ENCODE measurements around the gene ESPN.
"Not testable (repeated sequence)": the region's sequence is repeated elsewhere in the genome, so short reads cannot be mapped to it uniquely, and the experiment has no call there.

ESPN gene

DNA sequence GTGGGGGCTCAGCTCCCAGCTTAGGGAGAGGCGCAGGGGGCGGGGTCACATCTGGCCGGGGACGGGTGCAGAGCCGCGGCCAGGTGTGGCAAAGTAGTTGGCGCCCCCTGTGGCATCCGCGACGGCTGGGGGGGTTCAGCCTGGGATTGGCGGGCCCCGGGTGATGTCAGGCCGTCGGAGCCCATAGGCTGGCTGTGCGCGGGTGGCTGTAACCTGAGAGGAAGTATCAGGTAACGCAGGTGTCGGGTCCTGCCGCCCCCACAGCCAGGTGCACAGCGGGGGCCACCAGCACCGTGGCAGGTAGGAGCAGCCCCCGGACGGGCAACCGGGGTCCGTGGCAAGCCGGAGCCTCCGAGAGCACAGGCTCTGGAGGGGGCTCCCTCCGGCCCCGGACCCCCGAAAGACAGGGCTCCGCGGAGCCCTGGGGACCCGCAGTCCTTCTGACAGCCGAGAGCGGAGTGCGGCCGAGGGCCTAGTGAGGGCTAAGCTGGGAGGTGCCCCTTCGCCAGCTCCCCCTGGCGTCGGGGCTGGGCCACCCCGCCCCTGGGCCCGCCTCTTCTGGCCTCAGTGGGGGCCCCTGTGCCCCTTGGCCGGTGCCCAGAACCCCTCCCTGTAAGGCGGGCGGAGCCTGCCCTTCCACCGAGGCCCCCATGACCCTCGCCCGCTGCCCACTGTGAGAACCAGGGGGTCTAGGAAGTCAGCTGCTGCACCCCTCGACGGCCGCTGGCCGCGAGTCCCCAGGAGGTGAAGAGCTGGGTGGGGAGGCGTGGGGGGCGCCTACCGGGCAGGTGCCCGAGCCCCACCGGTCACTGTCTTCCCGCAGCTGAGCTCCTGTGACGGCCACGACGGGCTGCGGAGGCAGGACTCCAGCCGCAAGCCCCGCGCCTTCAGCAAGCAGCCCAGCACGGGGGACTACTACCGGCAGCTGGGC, 23.5 kb downstream of the ESPN start:
- DNase-seq (ENCODE audit: low read depth), result no peak

DNA sequence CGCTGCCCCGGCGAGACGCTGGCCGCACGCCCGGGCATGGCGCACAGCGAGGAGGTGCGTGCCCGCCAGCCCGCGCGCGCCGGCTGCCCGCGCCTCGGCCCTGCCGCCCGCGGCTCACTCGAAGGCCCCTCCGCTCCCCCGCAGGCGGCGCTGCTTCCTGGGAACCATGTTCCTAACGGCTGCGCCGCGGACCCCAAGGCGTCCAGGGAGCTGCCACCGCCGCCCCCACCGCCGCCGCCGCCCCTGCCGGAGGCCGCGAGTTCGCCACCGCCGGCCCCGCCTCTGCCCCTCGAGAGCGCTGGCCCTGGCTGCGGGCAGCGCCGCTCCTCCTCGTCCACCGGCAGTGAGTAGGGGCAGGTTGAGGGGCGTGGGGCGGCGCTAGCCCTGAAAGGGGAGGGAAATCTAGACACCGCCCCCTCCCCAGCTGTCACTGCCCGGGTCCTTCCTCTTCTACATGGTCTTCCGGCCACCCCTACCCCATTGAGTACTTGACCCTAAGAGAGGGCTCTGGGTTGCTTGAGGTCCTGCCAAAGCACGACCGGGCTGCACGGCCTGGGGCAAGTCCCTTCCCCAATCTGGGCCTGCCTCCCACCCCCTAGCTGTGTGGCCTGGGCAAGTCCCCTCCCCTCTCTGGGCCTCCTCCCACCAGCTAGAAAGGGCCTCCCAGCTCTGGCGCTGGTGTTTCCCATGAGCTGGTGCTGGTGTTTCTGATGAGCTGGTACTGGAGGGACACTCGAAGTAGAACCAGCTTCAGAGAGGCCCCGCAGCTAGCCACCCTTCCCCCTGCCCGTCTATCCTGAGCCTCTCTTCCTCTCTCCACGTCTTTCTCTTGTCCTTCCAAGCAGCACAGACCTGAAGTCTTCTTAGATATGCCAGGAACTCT, 24.4 kb downstream of the ESPN start:
- no peak for DNase-seq (ENCODE audit: low read depth)

DNA sequence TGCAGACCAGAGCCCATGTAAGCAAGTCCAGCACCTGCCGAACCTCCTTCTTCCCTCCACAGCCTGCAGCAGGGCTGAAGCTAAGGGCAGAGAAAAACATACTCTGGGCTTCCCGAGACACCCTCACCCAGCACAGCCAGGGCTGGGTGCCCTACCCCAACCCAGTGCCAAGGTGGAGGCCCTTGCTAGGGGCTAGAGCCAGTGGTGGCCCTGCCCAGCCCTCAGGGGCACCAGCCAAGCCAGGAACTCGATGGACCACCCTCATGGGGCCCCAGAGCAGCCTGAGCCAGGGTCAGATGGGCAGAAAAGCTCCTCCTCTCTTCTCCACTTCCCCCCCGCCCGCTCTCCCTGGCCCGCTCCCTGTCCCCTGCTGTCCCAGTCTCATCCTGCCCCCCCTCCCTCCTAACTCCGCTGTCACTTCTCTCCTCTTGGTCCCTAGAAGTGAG, 25.5 kb downstream of the ESPN start:
- no peak for DNase-seq (ENCODE audit: low read depth)

GRCh38 chr1:6450486-6450885, 25.9 kb downstream of the ESPN start:
- DNase-seq (ENCODE audit: low read depth), result not testable (repeated sequence)

DNA sequence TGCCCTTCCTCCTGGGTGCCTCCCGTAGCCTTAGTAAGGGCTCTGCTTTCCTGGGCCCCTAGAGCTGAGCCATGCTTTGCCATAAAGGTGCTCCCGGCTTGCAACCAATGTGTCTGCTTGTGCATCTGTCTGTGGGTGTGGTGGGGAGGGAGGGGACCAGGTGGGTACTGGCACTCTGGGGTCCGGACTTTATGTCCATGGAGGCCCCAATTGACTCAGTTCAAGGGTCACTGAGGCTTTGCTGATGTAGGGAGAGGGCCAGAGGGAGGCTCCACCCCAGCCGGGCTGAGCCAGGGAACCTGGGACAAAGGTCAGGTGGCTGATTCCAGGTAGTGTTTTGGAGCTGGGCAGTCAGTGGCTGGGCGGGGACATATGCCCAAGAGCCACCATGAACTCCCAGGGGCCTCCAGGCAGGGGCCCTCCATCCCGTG, 26.4 kb downstream of the ESPN start:
- DNase-seq (ENCODE audit: low read depth), result no peak

- DNase-seq (ENCODE audit: low read depth), result not testable (repeated sequence)
Observed at GRCh38 chr1:6453895-6454855, 29.6 kb downstream of the ESPN start.

- no peak for DNase-seq (ENCODE audit: low read depth)
Observed at GRCh38 chr1:6454856-6455751, 30.5 kb downstream of the ESPN start.

GRCh38 chr1:6455752-6456520, 31.4 kb downstream of the ESPN start:
- not testable (repeated sequence) for DNase-seq (ENCODE audit: low read depth)

DNA sequence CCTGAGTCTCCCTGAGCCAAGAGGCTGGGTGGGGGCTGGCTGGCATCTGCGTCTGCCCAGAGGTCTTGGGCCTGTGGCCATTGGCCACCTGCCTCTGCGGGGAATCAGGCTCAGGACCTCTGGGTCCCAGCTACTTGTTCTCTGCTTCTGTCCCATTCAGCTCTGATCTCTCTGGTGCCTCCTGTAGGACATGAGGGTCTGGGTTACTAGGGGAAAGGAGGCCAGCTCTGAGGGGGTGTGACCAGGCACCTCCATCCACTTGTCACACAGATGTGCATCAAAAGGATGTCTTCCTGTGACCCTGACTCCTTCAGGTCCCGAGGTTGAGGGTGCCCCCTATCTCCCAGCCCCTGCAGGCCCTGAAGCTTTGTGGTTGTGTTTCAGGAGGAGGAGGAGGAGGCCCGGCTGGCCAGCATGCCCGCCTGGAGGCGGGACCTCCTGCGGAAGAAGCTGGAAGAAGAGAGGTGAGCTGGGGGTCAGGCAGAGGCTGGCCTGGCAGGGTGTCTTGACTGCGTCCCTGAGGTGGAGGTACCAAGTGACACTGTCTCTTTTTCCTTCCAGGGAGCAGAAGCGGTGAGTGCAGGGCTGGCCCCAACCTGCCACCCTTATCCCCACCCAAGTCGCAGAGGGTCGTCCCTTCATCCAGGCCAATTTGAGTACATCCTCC, 32.4 kb downstream of the ESPN start:
- no peak for DNase-seq (ENCODE audit: low read depth)

GRCh38 chr1:6459850-6460265, 35.3 kb downstream of the ESPN start:
- DNase-seq (ENCODE audit: low read depth), result no peak

- DNase-seq (ENCODE audit: low read depth), result peak; percentile 75
Observed at GRCh38 chr1:6460301-6461050, 35.9 kb downstream of the ESPN start.

GRCh38 chr1:6461051-6461530, 36.5 kb downstream of the ESPN start:
- DNase-seq (ENCODE audit: low read depth), result no peak

DNA sequence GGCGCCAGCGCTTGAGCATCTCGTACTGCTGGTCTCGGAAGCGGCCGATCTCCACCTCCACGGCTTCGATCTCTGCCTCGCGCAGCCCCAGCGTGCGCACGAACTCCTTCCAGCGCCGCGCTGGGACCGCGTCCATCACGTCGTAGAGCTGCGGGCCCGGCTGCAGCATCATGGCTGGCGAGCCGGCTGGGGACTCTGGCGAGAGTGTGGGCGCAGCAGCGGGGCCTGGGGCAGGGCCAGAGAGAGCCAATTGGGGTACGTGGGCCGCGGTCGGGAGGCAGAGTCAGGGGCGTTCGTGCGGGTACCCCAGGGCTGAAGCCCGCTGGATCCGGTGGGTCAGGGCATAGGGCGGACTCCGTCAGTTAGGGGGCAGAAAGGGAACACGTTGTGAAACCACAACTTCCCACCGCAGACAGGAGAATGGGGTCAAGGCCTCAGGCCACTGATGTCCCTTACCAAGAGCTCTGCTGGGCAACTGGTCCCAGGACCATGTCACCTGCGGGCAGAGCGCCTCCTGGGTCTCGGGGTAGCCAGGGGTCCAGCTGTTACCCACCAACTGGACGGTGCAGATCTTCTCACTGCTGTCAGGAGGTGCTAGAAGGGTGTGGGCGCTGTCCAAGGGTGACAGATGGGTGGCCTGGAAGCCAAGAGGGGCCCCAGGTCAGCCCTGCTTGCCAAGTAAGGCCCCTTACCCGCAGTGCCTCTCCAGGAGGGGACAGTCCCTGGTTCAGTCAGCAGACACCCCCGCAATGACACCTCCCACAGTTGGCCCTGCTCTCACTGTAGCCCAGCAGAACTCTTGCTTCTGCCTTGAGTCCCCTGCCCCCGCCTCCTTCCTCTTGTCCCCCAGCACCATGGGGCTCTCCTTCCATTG, 37.2 kb downstream of the ESPN start:
- DNase-seq (ENCODE audit: low read depth), result no peak

DNA sequence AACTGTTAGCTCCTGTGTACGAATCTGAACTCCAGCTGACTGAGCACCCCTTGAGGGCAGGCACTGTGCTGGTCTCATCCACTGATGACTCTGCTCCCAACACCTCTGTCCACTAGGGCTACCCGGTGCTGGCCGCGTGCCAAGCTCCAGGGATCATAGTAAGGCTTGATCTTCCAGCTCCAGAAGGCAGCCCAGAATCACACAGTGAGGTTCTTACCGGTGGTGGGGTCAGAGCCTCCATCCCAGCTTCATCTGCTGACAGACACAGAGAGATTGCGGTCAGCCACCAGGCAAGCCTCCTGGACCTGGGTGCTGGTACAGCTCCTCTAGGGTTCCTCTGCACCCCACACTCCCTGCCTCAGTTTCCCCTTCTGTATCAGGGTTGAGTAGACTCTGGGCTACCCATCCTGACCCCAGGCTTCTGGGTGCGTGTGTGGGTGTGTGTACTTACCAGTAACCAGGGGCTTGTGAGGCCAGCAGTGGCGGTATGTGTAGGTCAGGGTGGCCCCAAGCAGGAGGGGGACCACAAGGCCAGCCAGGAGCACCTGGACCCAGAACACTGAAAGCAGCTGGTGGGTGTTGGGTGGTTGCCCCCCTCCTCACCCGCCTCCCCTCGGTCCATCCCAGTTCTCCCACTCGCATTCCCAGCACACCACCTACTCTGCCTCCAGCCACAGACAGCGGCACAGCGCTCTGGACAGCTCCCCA, 38.0 kb downstream of the ESPN start:
- no peak for DNase-seq (ENCODE audit: low read depth)

DNA sequence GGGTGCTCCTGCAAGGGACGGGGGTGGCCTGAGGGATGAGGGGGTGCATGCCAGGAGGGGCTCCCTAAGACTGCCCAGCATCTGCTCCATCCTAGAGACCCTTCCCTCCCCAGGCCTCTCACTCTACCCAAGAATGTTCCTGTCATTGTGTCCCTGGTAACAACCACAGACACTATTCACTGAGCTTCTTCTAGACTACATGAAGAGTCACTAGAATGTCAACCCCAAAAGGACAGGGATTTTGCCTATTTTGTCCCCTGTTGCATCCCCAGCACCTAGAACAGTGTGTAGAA, 38.5 kb downstream of the ESPN start:
- no peak for DNase-seq (ENCODE audit: low read depth)

GRCh38 chr1:6464514-6464836, 39.9 kb downstream of the ESPN start:
- DNase-seq (ENCODE audit: low read depth), result no peak

DNA sequence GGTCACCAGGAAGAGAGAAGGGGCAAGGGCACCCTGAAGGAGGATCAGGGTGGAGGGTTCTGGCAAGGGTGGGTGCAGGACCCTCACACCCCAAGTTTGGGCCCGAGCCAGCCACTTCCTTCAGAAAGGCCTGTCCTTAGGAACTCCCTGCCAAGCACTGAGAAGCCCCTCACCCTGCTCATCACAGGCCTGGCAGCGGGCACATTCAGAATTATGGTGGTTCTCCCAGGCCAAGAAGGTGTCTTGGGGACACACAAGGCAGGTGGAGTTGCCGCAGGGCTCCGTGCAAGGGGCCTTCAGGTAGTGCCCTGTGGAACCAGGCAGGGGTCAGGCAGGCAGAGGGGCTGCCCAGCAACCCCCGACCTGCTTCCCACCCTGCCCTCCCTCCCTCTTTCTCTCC, 40.3 kb downstream of the ESPN start:
- DNase-seq (ENCODE audit: low read depth), result no peak

Data from activated T-cell treated with anti-CD3 and anti-CD28 coated beads for 24 hours (primary cell).